ENCODE measurements around the gene USP20.

Gene USP20

DNA sequence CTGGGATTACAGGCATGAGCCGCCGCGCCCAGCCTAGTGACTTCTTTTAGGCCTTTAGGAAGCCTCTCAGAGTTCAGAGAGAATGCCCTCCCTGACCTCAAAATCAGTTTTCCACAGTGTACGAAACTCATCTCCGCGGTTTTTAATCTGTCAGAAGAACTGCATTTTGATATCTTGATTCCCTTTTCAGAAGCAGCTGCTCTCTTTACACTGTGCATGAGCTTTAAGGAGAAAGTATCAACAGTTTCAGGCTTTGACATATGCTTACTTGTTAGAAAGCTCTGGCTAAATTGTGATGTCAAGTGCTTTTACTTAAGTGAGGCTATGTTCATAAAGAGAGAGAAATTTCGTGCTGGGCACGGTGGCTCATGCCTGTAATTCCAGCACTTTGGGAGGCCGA, 74.6 kb downstream of the USP20 start:
- in situ Hi-C loops (cut with MboI; ENCODE audit: low sequenced_read_pairs), result no loop called here

DNA sequence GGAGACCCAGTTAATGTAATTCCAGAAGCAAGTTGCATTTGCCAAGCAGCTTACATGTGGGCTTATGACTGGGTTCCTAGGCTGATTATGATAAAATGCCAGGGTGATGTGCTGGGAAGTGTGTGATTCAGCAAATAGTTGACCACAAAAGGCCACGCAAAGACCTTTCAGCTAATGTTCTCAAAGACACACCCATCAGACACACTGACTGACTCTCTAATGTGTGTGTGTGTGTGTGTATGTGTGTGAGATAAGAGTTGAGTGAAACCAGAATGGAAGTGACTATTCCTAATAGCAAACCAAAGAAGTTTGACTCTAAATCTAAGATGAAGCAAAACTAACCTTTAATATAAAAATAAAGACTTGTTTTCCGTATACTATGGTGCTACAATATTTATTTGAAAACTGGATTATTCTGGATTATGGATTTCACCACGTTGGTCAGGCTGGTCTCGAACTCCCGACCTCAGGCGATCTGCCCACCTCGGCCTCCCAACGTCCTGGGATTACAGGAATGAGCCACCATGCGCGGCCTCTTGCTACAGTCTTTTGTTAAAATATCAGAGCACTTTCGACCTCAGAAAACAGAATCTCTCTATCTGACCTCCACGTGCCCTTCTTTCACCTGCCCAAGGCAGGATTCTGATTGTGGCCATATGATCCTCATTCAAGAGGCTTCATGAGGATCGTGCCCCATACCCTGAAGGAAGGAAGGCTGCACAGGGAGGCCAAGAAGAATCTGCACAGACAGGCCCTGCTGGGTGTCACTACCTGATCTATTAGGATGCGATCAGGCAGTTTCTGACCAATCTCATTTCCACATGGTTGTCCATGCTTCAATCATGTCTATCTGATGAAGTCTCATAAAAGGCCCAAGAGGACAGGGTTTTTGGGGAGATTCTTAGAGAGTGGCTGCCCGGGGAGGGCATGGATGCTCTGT, 75.6 kb downstream of the USP20 start:
- in situ Hi-C loops (cut with MboI; ENCODE audit: low sequenced_read_pairs), result no loop called here

DNA sequence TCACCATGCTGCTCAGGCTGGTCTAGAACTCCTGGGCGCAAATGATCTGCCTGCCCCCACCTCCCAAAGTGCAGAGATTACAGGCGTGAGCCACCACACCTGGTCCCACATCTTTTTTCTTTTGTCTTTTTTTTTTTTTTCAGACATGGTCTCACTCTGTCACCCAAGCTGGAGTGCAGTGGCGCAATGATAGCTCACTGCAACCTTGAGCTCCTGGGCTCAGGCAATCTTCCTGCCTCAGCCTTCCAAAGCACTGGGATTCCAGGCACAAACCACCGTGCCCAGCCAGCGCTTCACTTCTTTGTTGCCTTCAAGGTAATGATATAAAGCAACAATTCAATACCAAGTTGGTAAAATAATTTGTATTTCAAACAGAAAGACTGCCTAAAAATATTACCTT, 78.8 kb downstream of the USP20 start:
- in situ Hi-C loops (cut with MboI; ENCODE audit: low sequenced_read_pairs), result no loop called here

DNA sequence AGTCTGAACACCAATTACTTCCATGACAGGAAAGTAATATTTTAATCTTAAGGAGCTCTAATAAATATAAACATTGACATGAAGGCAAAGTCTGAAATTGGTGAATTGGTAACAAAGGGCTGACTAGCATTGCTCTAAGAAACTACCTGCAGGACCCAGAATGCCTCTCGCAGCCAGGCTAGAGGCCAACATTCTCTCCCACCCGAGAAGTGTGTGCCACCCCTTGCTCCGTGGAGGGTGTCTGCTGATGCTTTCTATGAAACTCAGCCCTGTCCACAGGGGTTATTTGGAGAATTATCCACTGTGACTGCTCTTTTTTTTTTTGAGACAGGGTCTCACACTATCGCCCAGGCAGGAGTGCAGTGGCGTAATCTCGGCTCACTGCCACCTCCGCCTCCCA, 81.4 kb downstream of the USP20 start:
- in situ Hi-C loops (cut with MboI; ENCODE audit: low sequenced_read_pairs), result no loop called here

DNA sequence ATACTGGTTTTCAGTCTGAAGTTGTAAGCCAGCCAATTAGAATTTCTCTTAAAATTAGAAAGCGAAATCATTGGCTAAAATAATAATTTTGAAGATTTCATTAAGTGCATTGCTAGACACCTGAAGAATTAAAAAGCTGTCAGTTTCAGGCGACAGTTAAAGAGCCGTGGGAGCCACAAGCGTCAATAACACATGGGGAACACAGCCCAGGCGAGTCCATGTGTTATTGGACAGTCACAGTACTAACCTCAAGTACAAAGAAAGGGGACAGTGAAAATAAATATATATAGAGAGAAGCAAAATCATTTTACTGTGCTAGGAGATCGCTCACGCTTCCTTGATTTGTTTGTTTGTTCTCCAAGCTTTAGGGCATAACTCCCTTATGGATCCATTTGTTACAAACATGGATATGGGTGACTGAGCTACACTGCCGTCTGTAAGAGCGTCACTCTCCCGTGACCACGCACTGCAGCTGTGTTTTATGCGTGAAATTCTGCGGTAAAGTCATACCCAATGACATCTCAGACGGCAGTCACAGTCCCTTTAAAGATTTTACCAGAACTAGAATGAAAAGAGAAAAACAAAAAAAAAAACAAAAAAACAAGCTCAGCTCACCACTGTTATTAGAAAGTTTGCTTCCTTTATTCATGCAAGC, 83.2 kb downstream of the USP20 start:
- in situ Hi-C loops (cut with MboI; ENCODE audit: low sequenced_read_pairs), result no loop called here

DNA sequence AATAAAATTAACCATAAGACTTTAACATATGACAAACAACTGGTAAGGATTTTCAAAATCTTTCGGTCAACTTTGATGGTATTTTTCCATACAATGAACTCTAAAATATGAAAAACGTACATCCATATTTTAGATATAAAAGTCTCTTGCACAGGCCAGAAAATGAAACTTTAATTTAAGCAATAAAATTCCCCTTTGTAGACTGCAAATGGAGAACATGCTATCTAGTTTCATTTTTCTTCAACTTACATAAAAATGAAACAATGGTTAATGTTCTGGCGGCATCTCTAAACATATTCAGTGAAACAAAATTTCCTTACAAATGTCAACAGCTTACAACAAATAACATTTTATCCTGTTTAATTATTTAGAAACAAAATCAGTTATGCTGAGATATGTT, 84.0 kb downstream of the USP20 start:
- in situ Hi-C loops (cut with MboI; ENCODE audit: low sequenced_read_pairs), result no loop called here

DNA sequence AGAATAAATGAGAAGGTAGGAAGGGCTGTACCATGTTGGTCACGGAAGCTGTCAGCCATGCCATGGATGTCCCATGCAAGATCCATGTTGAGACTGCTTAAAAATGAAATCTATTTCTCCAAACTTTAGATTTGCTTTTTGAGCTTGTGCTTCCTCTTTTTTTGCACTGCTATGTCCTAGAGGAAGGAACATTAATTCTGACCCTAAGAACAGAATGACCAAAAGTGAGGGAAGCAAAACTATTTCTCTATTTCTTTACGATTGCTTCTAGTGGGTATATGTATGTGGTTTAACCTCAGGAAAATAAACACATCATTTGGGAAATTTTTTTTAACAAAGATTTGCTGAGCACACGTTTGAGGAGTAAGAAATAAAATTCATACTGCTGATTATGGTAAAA, 84.6 kb downstream of the USP20 start:
- in situ Hi-C loops (cut with MboI; ENCODE audit: low sequenced_read_pairs), result no loop called here

DNA sequence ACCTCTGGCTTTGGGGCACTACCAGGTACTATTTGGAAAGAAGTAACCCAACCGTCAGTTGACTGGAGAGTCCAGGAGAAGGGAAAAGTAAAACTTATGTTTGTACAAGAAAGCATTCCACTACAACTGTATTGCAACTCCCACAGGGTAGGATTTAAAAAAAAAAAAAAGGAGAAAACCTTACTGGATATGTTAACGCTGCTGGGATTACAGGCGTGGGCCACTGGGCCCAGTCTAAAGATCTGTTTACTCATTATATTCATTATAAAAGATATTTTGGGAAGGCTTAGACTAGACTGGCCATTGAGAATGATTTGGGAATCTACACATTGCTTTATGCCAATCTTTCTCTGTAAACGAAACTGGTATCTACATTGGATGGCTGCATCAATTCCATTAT, 86.6 kb downstream of the USP20 start:
- in situ Hi-C loops (cut with MboI; ENCODE audit: low sequenced_read_pairs), result no loop called here

DNA sequence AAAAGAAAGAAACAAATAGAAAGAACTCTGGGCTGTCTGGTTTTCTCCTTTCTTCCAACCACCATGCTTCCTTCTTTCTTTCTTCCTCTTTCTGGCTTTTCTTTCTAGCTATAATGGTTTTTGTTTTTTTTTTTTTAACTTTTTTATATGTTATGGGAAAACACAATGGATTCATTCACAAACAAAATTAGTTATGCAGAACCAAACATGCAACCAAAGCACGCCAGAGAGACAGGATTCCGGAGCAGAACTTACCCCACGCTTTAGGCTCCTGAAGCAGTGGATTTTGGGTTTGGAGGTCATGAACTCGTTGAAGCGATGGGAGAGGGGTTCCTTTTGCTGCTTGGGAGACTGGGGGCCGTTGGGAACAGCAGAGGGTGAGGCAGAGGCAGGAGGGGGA, 88.3 kb downstream of the USP20 start:
- in situ Hi-C loops (cut with MboI; ENCODE audit: low sequenced_read_pairs), result no loop called here

DNA sequence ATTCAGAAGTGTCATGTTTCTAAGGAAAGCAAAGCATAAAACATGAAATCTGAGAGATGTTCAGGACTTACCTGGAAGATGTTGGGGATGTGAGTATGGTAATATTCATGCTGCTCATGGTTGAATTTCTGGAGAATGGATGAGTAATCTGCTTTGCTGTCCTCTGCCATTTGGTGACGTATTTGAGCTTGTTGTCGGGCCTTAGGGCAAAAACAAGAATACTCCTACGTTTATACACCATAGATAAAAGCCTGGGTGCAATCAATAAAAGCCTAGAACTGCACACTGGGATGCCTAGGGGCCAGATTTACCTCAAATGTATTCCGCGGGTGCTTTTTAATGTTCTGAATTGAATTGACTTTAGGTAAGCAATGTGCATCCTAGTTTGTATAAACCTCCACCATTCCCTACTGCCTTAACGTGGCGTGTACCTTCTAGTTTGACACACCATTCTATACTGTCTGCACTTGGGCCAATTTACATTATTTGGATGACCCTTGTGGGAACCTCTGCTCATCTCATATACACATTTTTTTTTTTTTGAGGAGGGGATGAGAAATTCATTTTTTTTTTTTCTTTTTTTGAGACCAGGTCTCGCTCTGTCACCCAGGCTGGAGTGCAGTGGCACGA, 94.4 kb downstream of the USP20 start:
- in situ Hi-C loops (cut with MboI; ENCODE audit: low sequenced_read_pairs), result no loop called here

DNA sequence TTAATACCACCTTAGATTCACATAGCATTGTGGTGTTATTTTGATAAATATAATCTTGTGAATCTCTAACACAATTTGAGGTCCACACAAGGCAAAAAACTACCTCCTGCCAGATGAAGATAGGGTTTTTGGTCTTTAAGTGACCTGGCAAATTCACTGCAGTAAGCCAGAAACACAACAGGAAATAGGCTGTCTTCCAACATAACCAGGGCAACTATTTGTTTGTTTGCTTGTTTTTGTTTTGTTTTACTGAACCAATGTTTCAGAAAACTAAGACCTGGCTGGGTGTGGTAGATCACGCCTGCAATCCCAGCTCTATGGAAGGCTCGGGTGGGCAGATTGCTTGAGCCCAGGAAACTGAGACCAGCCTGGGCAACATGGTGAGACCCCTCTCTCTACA, 95.5 kb downstream of the USP20 start:
- in situ Hi-C loops (cut with MboI; ENCODE audit: low sequenced_read_pairs), result no loop called here
